Right lung (tissue), 5 donors: Measurements from ENCODE around the gene PTPRN2. TPM values are rescaled to one million over a fixed set of nuclear protein-coding genes. Genes with fewer than 3 reads are reported as not detected.

ENCODE experiments used
- DNase-seq, 2 donors: peaks; one replicate each; pipeline ENCODE4 v3.0.0-alpha.2; 2013
- polyA plus RNA-seq, 5 donors: library from polyadenylated mRNA; unstranded; fragments of 120-200 nt; gene quantifications; one replicate each; pipeline versions ENCODE4 v1.2.1 to v1.2.3, GENCODE V29; 2013; ENCODE audit warnings: inconsistent platforms in 1 of 5, low replicate concordance in 1 of 5; ENCODE audit not compliant: insufficient read length in 5 of 5, insufficient read depth in 1 of 5

PTPRN2 gene
- polyA plus RNA-seq, 5 donors, result 6.2 to 8.1 (median 7.0) TPM

DNA sequence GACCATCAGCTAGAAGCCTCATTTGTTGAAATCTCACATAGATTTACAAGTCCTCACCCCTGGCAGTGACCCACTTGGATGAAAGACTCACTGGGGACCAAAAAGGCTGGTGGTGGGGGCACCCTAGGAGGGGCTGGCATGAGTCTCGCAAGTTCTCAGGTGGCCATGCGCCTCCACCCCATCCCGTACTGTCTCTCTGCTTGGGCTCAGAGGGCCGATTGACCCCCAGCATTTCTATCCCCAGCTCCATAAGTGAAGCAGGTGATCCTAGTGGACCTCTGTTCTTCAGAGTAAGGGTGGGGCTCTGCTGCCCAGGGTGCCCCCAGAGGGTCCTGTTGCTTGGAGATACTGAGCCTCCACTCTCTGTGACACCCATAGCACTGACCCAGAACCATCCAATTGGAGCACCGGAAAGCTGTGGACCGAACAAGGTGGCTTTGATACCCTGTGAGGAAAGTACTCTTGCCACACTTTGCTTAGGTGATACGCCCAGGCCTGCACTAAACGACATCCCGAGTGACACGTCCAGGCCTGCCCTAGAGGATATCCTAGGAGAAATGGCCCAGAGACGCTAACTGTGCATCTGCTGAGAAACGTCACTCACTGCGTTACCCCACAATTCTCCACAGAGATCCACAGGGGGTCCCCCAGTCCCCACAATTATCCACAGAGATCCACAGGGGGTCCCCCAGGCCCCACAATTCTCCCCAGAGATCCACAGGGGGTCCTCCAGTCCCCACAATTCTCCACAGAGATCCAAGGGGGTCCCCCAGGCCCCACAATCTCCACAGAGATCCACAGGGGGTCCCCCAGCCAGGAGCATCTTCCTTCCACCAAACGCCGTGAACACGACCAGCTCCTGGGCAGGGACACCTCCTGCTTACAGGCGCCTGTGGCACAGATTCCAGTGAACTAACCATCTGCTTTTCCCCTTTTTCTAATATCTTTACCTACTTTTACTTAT is 262.9 kb downstream of the PTPRN2 start:
- no peak for DNase-seq

GRCh38 chr7:158323741-158324396 is 263.8 kb downstream of the PTPRN2 start:
- DNase-seq, result no peak

DNA sequence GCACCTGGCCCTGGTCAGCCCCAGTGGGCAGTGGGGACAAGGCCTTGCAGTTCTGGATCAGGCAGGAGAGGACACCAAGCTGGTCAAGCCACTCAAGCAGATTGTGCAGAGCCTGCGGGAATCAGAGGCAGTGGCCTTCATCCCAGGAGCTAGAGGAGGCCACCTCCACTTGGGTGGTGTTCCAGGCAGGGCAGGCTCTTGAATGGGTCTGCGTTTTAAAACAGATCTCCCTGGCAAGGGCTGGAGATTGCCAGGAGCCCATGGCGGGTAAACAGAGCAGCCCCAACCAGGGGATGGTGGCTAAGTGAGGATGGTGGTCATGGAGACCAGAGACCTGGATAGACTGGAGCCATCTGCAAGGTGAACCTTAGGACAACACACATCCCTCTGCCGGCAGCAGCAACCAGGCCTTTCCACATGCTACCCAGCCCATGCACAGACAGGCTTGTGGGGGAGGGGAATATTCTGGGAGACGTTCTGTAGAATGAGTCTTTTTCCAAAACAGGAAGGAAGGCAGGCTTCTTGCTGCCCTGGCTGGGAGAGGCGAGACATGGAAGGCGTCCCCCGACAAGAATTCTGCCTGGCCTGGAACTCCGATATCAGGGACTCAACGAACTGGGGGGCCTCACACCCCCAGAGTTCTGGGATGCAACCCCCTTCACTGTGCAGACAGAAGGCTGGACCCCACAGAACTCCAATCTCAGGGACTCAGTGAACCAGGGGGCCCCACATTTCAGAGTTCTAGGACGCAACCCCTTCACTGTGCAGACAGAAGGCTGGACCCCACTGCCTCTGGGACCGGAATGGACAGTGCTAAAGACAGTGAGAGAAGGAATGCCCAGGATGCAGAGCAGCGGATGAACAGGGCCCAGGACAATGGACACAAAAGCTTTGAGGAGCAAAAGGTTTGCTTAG is 264.8 kb downstream of the PTPRN2 start:
- DNase-seq, result no peak

GRCh38 chr7:158321936-158322615 is 265.5 kb downstream of the PTPRN2 start:
- DNase-seq, result no peak

- no peak for DNase-seq
These were observed 266.4 kb downstream of the PTPRN2 start for GRCh38 chr7:158321056-158321700.

- DNase-seq, result no peak
These were observed 267.3 kb downstream of the PTPRN2 start for GRCh38 chr7:158320328-158320727.

GRCh38 chr7:158318511-158318913 is 269.1 kb downstream of the PTPRN2 start:
- no peak for DNase-seq

- no peak for DNase-seq
These were observed 270.1 kb downstream of the PTPRN2 start for GRCh38 chr7:158317238-158318205.

DNA sequence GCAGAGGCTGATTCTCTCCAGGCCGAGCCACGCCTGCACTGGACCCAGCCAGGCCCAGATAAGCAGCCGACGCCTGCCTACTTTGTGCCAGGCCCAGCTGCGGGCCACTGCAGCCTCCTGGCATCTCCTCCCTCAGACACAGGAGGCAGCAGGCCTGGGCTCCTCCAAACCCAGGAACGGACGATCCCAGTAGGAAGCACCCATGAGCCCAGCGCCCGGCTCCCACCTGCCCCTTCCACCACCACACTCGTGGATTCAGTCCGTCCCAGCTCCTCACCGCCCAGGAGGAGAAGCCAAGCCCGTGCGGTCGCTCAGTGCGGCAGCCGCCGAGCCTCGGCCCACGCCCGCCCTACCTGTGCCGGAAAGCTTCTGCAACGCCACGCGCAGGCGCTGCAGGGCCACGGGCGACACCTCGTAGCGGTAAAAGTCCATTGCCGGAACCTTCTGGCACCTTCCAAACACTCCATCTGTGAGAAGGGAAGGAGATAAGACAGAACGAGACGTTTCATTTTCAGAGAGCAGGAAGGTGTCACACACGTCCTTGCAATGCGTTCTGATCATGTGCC is 271.1 kb downstream of the PTPRN2 start:
- no peak for DNase-seq

DNA sequence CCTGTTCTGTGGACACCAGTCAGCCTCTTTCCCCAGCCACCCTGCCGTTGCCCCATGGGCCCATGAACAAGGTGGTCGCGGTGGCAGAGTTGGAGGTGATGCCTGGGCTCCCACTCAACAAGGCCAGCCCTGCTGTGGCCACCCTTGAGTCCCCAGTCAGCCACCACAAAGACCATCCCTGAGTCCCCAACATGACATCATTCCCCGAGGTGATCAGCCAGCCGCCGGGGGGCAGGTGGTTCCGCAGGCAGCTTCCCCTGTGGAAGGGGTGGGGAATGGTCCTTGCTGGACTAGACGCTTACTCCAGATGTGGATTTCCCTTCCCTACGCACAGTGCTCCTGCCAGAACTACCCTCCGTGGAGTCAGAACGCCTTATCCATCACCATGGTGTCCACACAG is 271.7 kb downstream of the PTPRN2 start:
- no peak for DNase-seq

GRCh38 chr7:158315326-158315725 is 272.3 kb downstream of the PTPRN2 start:
- DNase-seq, result no peak

DNA sequence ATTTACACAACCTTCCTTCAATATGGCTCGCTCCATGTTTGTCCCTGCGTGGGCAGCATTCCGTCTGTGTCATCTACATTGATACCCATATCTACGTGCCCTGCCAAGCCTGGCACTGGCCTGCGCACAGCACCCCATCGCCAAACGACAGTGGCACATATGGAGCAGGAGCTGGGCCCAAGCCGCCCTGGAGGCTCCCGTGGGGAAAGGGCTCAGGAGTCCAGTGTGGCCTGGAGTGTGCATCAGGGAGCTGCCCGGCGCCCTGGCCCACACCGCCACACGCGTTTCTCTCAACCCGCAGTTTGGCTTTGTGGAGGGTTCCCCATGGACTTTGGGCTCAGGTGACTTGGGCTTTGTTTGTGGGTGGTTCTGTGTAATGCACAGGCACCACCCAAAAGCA is 273.2 kb downstream of the PTPRN2 start:
- no peak for DNase-seq

- DNase-seq, result no peak
These were observed 273.7 kb downstream of the PTPRN2 start for GRCh38 chr7:158313931-158314330.

- DNase-seq, result no peak
These were observed 274.8 kb downstream of the PTPRN2 start for GRCh38 chr7:158312789-158313188.

- DNase-seq, result no peak
These were observed 275.8 kb downstream of the PTPRN2 start for GRCh38 chr7:158311791-158312190.

GRCh38 chr7:158310924-158311666 is 276.5 kb downstream of the PTPRN2 start:
- DNase-seq, result no peak

DNA sequence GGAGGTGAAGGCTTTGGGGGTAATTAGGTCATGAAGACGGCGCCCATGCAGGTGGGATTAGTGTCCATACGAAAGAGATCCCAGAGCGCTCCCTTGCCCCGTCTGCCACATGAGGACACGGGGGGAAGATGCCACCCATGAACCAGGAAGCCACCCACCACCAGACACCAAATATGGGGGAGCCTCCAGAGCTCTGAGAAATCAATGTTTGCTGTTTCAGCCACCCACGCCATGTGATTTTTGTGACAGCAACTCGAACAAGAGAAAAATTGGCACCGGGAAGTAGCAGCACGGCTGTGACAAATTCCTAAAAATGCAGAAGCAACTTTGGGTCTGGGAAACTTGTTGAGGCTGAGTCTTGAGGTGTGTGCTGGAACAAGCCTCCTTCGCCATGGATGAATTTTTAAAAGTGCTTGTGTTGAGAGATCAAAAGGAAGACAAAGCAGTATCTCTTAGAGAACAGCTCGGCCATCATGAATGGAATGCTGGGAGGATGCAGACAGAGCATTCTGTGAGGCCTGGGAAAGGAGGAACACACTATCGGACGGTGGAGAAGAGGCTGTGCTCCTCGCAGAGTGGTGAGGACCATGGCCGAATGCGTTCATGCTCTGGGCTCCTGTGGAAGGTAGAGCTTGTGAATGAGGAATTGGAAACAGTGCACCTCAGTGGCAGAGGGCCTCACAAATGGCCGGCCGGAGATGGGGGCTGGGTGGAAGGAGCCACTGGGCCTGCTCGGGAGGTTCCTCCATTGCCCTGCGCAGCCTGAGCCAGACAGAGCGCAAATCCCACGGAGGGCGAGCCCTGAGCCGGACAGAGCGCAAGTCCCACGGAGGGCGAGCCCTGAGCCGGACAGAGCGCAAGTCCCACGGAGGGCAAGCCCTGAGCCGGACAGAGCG is 277.5 kb downstream of the PTPRN2 start:
- no peak for DNase-seq
